Lower leg skin (tissue), 3 donors: ENCODE data around the gene PDX1.

Experiments
- CTCF ChIP-seq, 3 donors: fragments of 450-650 bp; IDR thresholded peaks; one replicate each; pipeline ENCODE4 v1.5.1; 2016; ENCODE audit warnings: antibody characterized with exemption in 3 of 3, mild to moderate bottlenecking in 3 of 3, moderate library complexity in 2 of 3
- POLR2A ChIP-seq, 2 donors: fragments of 450-650 bp; IDR thresholded peaks; one replicate each; pipeline ENCODE4 v1.6.1; 2016 to 2017; ENCODE audit warnings: antibody characterized with exemption in 2 of 2, mild to moderate bottlenecking in 1 of 2, moderate library complexity in 1 of 2

DNA sequence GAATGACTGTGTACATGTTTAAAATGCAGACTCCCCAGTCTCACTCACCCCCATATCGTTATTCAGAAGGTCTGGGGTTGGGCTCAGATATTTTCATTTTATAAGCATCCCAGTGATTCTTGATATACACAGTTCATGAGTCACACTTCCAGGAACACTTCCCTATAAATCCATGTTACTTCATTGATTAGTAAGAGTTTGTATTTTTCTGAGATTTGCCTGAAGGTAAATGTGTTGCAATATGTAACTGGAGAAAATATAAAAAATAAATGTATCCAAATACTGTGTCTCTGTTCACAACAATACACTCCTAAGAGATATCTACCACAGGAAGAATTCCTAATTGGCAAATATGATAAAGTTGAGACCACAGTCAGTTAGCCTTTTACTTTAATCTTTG, 6.6 kb upstream of the PDX1 start:
- TF ChIP-seq CTCF (IDR thresholded peaks at IDR 0.05) (no peak), POLR2A (IDR thresholded peaks at IDR 0.05) (no peak)
